Smooth muscle cell (in vitro differentiated cells): ENCODE results near the gene CEP152. TPM values are rescaled to one million over a fixed set of nuclear protein-coding genes. Genes with fewer than 3 reads are reported as not detected.

Experiments used
- DNase-seq: peaks from one replicate; lab custom pipeline; 2025; ENCODE audit not compliant: unreplicated experiment; lab: John Stamatoyannopoulos, UW
- H2AFZ ChIP-seq: fragments of 200-600 bp; sonication (generic); 2 replicates; pipeline ENCODE4 v1.6.0; 2016; ENCODE audit warnings: antibody characterized with exemption, low read depth, mild to moderate bottlenecking
- H3F3A ChIP-seq: fragments of 200-600 bp; sonication (generic); 2 replicates; pipeline ENCODE4 v1.6.0; 2017; ENCODE audit warnings: antibody characterized with exemption, low read depth
- H3K27ac ChIP-seq: fragments of 200-600 bp; sonication (generic); 2 replicates; pipeline ENCODE4 v1.5.1; 2016; ENCODE audit warnings: low read depth, mild to moderate bottlenecking
- H3K27me3 ChIP-seq: fragments of 200-600 bp; sonication (generic); 2 replicates; pipeline ENCODE4 v1.6.1; 2016; ENCODE audit warnings: low read depth, mild to moderate bottlenecking
- H3K36me3 ChIP-seq: fragments of 200-600 bp; sonication (generic); 2 replicates; pipeline ENCODE4 v1.5.1; 2016; ENCODE audit warnings: low read depth
- H3K4me1 ChIP-seq: fragments of 200-600 bp; sonication (generic); 2 replicates; pipeline ENCODE4 v1.5.1; 2016; ENCODE audit warnings: low read depth
- H3K4me2 ChIP-seq: fragments of 200-600 bp; sonication (generic); 2 replicates; pipeline ENCODE4 v1.6.0; 2016; ENCODE audit warnings: mild to moderate bottlenecking
- H3K4me3 ChIP-seq: fragments of 200-600 bp; sonication (generic); 2 replicates; pipeline ENCODE4 v1.5.1; 2016; ENCODE audit warnings: mild to moderate bottlenecking
- H3K79me2 ChIP-seq: fragments of 200-600 bp; sonication (generic); 2 replicates; pipeline ENCODE4 v1.6.0; 2016; ENCODE audit warnings: low read depth, mild to moderate bottlenecking
- H3K9ac ChIP-seq: fragments of 200-600 bp; sonication (generic); 2 replicates; pipeline ENCODE4 v1.6.0; 2016; ENCODE audit warnings: low read depth
- H3K9me3 ChIP-seq: fragments of 200-600 bp; sonication (generic); replicated peaks from 2 replicates; pipeline ENCODE4 v1.5.1; 2016; ENCODE audit warnings: low read depth
- H4K20me1 ChIP-seq: fragments of 200-600 bp; sonication (generic); 2 replicates; pipeline ENCODE4 v1.6.0; 2016; ENCODE audit warnings: low read depth
- WGBS: methylation state at CpG from one replicate; pipeline ENCODE4 v1.1.7; 2016; ENCODE audit warnings: low lambda C conversion rate; 5-methylcytosine and 5-hydroxymethylcytosine counted together
- polyA plus RNA-seq: library from polyadenylated mRNA; unstranded; fragments of >200 nt; fragmentation: Nextera tagmentation; extraction: Ambion mirVana; gene quantifications from 2 replicates; pipeline ENCODE4 v1.2.1, GENCODE V29; 2016
- total RNA-seq: library from RNA; depleted of rRNA; stranded (reverse); fragments of >200 nt; gene quantifications from 2 replicates; pipeline ENCODE4 v1.2.3, GENCODE V29; 2014
- TF ChIP-seq, protein P1 (sequence below): fragments of 200-600 bp; sonication (generic); IDR thresholded peaks from 2 replicates; pipeline ENCODE4 v1.5.1; 2017; ENCODE audit warnings: borderline replicate concordance, mild to moderate bottlenecking, antibody characterized with exemption; ENCODE audit not compliant: insufficient read depth, poor library complexity, severe bottlenecking

CEP152 gene
- total and polyA plus RNA-seq, 2 experiments from 2014 or later: 3.9 to 37.5 TPM

- no peaks in the 10 kb centered on the region for H3K36me3 ChIP-seq
- peaks cover 6% of the 10 kb centered on the region for H3K4me1 ChIP-seq
- H3K79me2 ChIP-seq: peaks cover 6% of the 10 kb centered on the region
- peak overlapping the region; percentile 78 for H3K4me3 ChIP-seq
- WGBS: 10% methylated on average over 25 of the region's 25 CpGs
- H3K27me3 ChIP-seq: peaks cover 5% of the 10 kb centered on the region
- no peak overlapping the region for H3K27ac ChIP-seq
- no peaks in the 10 kb centered on the region for H3F3A ChIP-seq
- no peaks in the 10 kb centered on the region for H4K20me1 ChIP-seq
- H3K9ac ChIP-seq: peak overlapping the region; percentile 31
- TF ChIP-seq, protein P1, sequence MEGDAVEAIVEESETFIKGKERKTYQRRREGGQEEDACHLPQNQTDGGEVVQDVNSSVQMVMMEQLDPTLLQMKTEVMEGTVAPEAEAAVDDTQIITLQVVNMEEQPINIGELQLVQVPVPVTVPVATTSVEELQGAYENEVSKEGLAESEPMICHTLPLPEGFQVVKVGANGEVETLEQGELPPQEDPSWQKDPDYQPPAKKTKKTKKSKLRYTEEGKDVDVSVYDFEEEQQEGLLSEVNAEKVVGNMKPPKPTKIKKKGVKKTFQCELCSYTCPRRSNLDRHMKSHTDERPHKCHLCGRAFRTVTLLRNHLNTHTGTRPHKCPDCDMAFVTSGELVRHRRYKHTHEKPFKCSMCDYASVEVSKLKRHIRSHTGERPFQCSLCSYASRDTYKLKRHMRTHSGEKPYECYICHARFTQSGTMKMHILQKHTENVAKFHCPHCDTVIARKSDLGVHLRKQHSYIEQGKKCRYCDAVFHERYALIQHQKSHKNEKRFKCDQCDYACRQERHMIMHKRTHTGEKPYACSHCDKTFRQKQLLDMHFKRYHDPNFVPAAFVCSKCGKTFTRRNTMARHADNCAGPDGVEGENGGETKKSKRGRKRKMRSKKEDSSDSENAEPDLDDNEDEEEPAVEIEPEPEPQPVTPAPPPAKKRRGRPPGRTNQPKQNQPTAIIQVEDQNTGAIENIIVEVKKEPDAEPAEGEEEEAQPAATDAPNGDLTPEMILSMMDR: no peak
- H2AFZ ChIP-seq: peak overlapping the region; percentile 91
- no peaks in the 10 kb centered on the region for H3K9me3 ChIP-seq
- peak overlapping the region; percentile 96 for H3K4me2 ChIP-seq
- DNase-seq: no peak
Observed at GRCh38 chr15:48811325-48811958, 573 bp upstream of the CEP152 start.

DNA sequence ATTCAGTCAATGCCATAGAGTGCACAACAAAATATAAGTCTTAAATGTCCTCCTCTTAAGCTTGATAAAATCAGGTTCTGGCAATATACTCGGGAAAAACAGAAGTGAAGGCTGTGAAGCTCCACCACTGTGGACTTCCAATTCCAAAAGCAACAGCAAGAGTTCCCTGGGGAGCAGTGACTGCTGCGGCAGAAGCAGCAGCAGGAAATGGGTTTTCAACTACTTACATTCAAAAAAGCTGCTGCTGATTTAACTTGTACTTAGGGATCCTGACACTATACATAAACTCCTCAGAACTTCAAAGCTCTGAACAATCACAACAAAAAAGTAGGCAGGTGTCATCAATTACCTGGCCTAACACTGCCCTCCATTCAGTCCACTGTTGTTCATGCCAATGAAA, 4.7 kb downstream of the CEP152 start:
- peaks cover 3% of the 10 kb centered on the region for H3F3A ChIP-seq
- no peaks in the 10 kb centered on the region for H4K20me1 ChIP-seq
- WGBS: 60% methylated on average over 2 of the region's 2 CpGs
- H3K27me3 ChIP-seq: no peaks in the 10 kb centered on the region
- H3K36me3 ChIP-seq: no peaks in the 10 kb centered on the region
- H3K4me1 ChIP-seq: peaks cover 10% of the 10 kb centered on the region
- no peaks in the 10 kb centered on the region for H3K9me3 ChIP-seq
- TF ChIP-seq, protein P1: no peak
- peaks cover 6% of the 10 kb centered on the region for H3K79me2 ChIP-seq
- no peak overlapping the region for H3K27ac ChIP-seq
- H3K4me2 ChIP-seq: no peak overlapping the region
- no peak overlapping the region for H3K4me3 ChIP-seq
- H3K9ac ChIP-seq: no peak overlapping the region
- DNase-seq: no peak
- H2AFZ ChIP-seq: no peak overlapping the region

DNA sequence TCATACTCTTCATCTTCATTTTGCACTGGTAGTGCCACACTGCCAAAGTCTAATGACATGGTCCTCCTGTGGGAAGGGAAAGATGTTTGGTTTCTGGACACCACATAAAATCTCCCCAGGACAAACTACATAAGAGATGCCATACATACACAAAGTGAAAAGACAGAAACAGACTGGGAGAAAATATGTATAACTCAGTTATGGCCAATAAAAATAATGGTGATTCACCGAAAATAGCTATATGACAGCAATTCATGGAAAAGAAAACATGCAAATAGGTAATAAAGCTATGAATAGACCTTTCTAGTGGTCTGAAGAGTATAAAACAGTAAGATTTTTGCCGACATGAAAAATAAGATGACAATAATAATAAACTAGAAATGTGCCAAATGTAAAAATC, 5.3 kb downstream of the CEP152 start:
- Histone ChIP-seq H3K27me3 (no peaks in the 10 kb centered on the region), H3K36me3 (no peaks in the 10 kb centered on the region), H3K4me1 (peaks cover 14% of the 10 kb centered on the region), H2AFZ (no peak overlapping the region), H4K20me1 (no peaks in the 10 kb centered on the region), H3K9me3 (no peaks in the 10 kb centered on the region), H3K27ac (no peak overlapping the region), H3F3A (peaks cover 3% of the 10 kb centered on the region), H3K9ac (no peak overlapping the region), H3K4me3 (no peak overlapping the region), H3K4me2 (no peak overlapping the region), H3K79me2 (peaks cover 6% of the 10 kb centered on the region)
- DNase-seq: no peak
- 77% methylated on average over 2 of the region's 2 CpGs for WGBS
- TF ChIP-seq, protein P1: no peak

GRCh38 chr15:48803877-48804276, 7.0 kb downstream of the CEP152 start:
- H3K36me3 ChIP-seq: no peaks in the 10 kb centered on the region
- no peak for DNase-seq
- H4K20me1 ChIP-seq: no peaks in the 10 kb centered on the region
- H3K4me2 ChIP-seq: no peak overlapping the region
- TF ChIP-seq, protein P1: no peak
- H3K9ac ChIP-seq: no peak overlapping the region
- no peak overlapping the region for H2AFZ ChIP-seq
- H3K27me3 ChIP-seq: no peaks in the 10 kb centered on the region
- no peak overlapping the region for H3K4me3 ChIP-seq
- no peak overlapping the region for H3K27ac ChIP-seq
- H3F3A ChIP-seq: peaks cover 3% of the 10 kb centered on the region
- H3K4me1 ChIP-seq: peaks cover 26% of the 10 kb centered on the region
- no peaks in the 10 kb centered on the region for H3K9me3 ChIP-seq
- WGBS: 90% methylated on average over 2 of the region's 2 CpGs
- H3K79me2 ChIP-seq: peaks cover 6% of the 10 kb centered on the region
